ENCODE data around the gene SPEF2. TPM values are rescaled to one million over a fixed set of nuclear protein-coding genes. Genes with fewer than 3 reads are reported as not detected.

Gene SPEF2
- total and polyA plus RNA-seq, 7 donors: 0.13 to 0.71 (median 0.56) TPM

- Histone ChIP-seq H3K4me1 (no peaks in the 10 kb centered on the region), H3K4me3 (no peak overlapping the region), H3K9me3 (no peaks in the 10 kb centered on the region), H3K27me3 (ENCODE audit: insufficient read depth in 3 of 3, low read length in 2 of 3) (no peaks in the 10 kb centered on the region), H3K27ac (no peak overlapping the region), H3K36me3 (ENCODE audit: insufficient read depth in 1 of 2, low read depth in 1 of 2) (no peaks in the 10 kb centered on the region)
- intact Hi-C loops (cut with DNase I): no loop called here
- no peak for TF ChIP-seq CTCF (IDR thresholded peaks at IDR 0.05)
- DNase-seq: no peak
- WGBS, 3 donors: 85 to 89% (median 85%) methylated on average over 6 of the region's 6 CpGs
- no peak for ATAC-seq
Measured at GRCh38 chr5:35683466-35683865, 65.8 kb downstream of the SPEF2 start.

- ATAC-seq (no peak), DNase-seq (no peak)
- TF ChIP-seq CTCF (IDR thresholded peaks at IDR 0.05): no peak
- Histone ChIP-seq H3K4me3 (no peak overlapping the region), H3K9me3 (no peaks in the 10 kb centered on the region), H3K27me3 (ENCODE audit: insufficient read depth in 3 of 3, low read length in 2 of 3) (no peaks in the 10 kb centered on the region), H3K4me1 (no peaks in the 10 kb centered on the region), H3K27ac (no peak overlapping the region), H3K36me3 (ENCODE audit: insufficient read depth in 1 of 2, low read depth in 1 of 2) (no peaks in the 10 kb centered on the region)
- intact Hi-C loops (cut with DNase I): no loop called here
- whole genome bisulfite sequencing, 3 donors: 98 to 100% (median 99%) methylated on average over 1 of the region's 1 CpG
Measured at GRCh38 chr5:35685161-35685560, 67.5 kb downstream of the SPEF2 start.

- DNase-seq (no peak), ATAC-seq (no peak)
- WGBS, 3 donors: 69 to 84% (median 74%) methylated on average over 2 of the region's 2 CpGs
- no peaks in the 10 kb centered on the region for H3K4me1 ChIP-seq
- no peaks in the 10 kb centered on the region for H3K27me3 ChIP-seq (ENCODE audit: insufficient read depth in 3 of 3, low read length in 2 of 3)
- H3K36me3 ChIP-seq (ENCODE audit: insufficient read depth in 1 of 2, low read depth in 1 of 2): no peaks in the 10 kb centered on the region
- no peak for TF ChIP-seq CTCF (IDR thresholded peaks at IDR 0.05)
- H3K27ac ChIP-seq: no peak overlapping the region
- intact Hi-C loops (cut with DNase I): no loop called here
- H3K9me3 ChIP-seq: no peaks in the 10 kb centered on the region
- no peak overlapping the region for H3K4me3 ChIP-seq
Measured at GRCh38 chr5:35687961-35688360, 70.3 kb downstream of the SPEF2 start.

GRCh38 chr5:35694481-35694880 is 76.8 kb downstream of the SPEF2 start:
- 37 to 57% (median 55%) methylated on average over 2 of the region's 2 CpGs for WGBS, 3 donors
- Histone ChIP-seq H3K27me3 (ENCODE audit: insufficient read depth in 3 of 3, low read length in 2 of 3) (no peaks in the 10 kb centered on the region), H3K9me3 (no peaks in the 10 kb centered on the region), H3K36me3 (ENCODE audit: insufficient read depth in 1 of 2, low read depth in 1 of 2) (no peaks in the 10 kb centered on the region), H3K4me1 (no peaks in the 10 kb centered on the region), H3K27ac (no peak overlapping the region), H3K4me3 (no peak overlapping the region)
- intact Hi-C loops (cut with DNase I): no loop called here
- no peak for DNase-seq
- no peak for TF ChIP-seq CTCF (IDR thresholded peaks at IDR 0.05)
- no peak for ATAC-seq

GRCh38 chr5:35698047-35698808 is 80.6 kb downstream of the SPEF2 start:
- WGBS, 3 donors: 77 to 81% (median 81%) methylated on average over 4 of the region's 4 CpGs
- Histone ChIP-seq H3K36me3 (ENCODE audit: insufficient read depth in 1 of 2, low read depth in 1 of 2) (no peaks in the 10 kb centered on the region), H3K9me3 (no peaks in the 10 kb centered on the region), H3K4me1 (no peaks in the 10 kb centered on the region), H3K4me3 (no peak overlapping the region), H3K27me3 (ENCODE audit: insufficient read depth in 3 of 3, low read length in 2 of 3) (no peaks in the 10 kb centered on the region), H3K27ac (no peak overlapping the region)
- DNase-seq (no peak), ATAC-seq (no peak)
- TF ChIP-seq CTCF (IDR thresholded peaks at IDR 0.05): no peak
- intact Hi-C loops (cut with DNase I): no loop called here

All from psoas muscle (tissue), 8 donors.